HL-60 (cell line): ENCODE measurements around the gene KCNJ14.

Experiments used
- GABPA ChIP-seq: IDR thresholded peaks from 2 replicates; pipeline ENCODE4 v1.6.1; 2012; ENCODE audit warnings: low read depth
- POLR2AphosphoS5 ChIP-seq: IDR thresholded peaks from 2 replicates; pipeline ENCODE4 v1.6.1; 2012; ENCODE audit warnings: low read depth
- SPI1 ChIP-seq: IDR thresholded peaks from 2 replicates; pipeline ENCODE4 v1.6.1; 2012; ENCODE audit warnings: low read depth, mild to moderate bottlenecking, borderline replicate concordance
- TF ChIP-seq, protein P1 (sequence below): IDR thresholded peaks from one replicate; pipeline ENCODE4 v1.5.1; 2011; ENCODE audit warnings: low read length, control low read depth, inconsistent platforms; ENCODE audit not compliant: insufficient read depth
- TF ChIP-seq, protein P2 (sequence below): IDR thresholded peaks from 2 replicates; pipeline ENCODE4 v1.6.1; 2012; ENCODE audit warnings: low read depth; ENCODE audit not compliant: insufficient replicate concordance

DNA sequence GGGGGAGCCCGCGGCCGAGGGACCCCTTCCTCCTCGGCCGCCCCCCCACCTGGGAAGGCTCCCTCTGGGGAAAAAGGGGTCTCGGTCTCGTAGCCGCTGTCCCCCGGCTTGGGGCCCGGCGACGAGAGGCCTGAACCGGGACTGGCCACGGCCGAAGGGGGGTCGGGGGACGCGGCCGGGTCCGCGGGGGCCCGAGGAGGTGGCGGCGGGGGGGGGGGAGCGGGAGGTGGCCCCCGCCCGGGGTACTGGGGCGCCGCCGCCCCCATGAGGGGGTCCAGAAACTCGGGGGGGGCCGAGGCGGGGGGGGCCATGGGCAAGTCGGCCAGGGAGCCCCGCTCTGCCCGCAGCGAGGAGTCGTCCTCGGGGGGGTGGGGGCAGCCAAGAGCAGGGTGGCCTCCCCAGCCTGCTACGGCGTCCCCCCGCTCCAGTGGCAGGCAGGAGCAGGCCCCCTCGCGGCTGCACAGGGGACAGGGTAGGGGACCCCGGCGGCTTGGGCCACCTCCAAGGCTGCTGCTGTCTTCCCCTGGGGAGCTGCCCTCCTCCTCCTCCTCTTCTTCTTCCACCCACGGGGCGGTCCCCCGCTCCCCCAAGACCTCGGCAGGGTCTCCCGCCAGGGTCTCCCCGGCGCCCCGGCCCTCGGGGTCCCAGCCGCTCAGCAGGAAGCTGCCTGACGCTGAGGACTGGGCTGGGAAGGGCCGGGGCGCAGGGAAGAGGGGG, 43.4 kb downstream of the KCNJ14 start:
- TF ChIP-seq, protein P1, sequence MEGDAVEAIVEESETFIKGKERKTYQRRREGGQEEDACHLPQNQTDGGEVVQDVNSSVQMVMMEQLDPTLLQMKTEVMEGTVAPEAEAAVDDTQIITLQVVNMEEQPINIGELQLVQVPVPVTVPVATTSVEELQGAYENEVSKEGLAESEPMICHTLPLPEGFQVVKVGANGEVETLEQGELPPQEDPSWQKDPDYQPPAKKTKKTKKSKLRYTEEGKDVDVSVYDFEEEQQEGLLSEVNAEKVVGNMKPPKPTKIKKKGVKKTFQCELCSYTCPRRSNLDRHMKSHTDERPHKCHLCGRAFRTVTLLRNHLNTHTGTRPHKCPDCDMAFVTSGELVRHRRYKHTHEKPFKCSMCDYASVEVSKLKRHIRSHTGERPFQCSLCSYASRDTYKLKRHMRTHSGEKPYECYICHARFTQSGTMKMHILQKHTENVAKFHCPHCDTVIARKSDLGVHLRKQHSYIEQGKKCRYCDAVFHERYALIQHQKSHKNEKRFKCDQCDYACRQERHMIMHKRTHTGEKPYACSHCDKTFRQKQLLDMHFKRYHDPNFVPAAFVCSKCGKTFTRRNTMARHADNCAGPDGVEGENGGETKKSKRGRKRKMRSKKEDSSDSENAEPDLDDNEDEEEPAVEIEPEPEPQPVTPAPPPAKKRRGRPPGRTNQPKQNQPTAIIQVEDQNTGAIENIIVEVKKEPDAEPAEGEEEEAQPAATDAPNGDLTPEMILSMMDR = no peak
- TF ChIP-seq POLR2AphosphoS5 (no peak), GABPA (no peak), SPI1 (no peak)
- TF ChIP-seq, protein P2, sequence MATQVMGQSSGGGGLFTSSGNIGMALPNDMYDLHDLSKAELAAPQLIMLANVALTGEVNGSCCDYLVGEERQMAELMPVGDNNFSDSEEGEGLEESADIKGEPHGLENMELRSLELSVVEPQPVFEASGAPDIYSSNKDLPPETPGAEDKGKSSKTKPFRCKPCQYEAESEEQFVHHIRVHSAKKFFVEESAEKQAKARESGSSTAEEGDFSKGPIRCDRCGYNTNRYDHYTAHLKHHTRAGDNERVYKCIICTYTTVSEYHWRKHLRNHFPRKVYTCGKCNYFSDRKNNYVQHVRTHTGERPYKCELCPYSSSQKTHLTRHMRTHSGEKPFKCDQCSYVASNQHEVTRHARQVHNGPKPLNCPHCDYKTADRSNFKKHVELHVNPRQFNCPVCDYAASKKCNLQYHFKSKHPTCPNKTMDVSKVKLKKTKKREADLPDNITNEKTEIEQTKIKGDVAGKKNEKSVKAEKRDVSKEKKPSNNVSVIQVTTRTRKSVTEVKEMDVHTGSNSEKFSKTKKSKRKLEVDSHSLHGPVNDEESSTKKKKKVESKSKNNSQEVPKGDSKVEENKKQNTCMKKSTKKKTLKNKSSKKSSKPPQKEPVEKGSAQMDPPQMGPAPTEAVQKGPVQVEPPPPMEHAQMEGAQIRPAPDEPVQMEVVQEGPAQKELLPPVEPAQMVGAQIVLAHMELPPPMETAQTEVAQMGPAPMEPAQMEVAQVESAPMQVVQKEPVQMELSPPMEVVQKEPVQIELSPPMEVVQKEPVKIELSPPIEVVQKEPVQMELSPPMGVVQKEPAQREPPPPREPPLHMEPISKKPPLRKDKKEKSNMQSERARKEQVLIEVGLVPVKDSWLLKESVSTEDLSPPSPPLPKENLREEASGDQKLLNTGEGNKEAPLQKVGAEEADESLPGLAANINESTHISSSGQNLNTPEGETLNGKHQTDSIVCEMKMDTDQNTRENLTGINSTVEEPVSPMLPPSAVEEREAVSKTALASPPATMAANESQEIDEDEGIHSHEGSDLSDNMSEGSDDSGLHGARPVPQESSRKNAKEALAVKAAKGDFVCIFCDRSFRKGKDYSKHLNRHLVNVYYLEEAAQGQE = no peak
